A673 (cell line): ENCODE results near the gene MAST4. TPM values are rescaled to one million over a fixed set of nuclear protein-coding genes. Genes with fewer than 3 reads are reported as not detected.

Source experiments
- BruUV-seq: library from RNA; stranded (reverse); fragments of 400-500 nt; replicated peaks from 2 replicates; lab custom pipeline; 2021; lab: Mats Ljungman, UMichigan
- CTCF ChIA-PET: fragments of 300-600 bp; sonication (Branson Sonifier 250); formaldehyde crosslinking; loops from one replicate; lab custom pipeline; 2022; ENCODE audit warnings: antibody characterized with exemption; lab: Charles Lee
- POLR2A ChIA-PET: fragments of 300-600 bp; sonication (Branson Sonifier 250); formaldehyde crosslinking; loops from one replicate; lab custom pipeline; 2022; ENCODE audit warnings: antibody characterized with exemption; ENCODE audit not compliant: low non-redundant PET; lab: Charles Lee
- DNase-seq: peaks from one replicate; pipeline ENCODE4 v3.0.0-alpha.2; 2015; ENCODE audit warnings: low spot score
- H3K27ac ChIP-seq: fragments of 200-600 bp; sonication (generic); 2 replicates; pipeline ENCODE4 v1.5.1; 2016; ENCODE audit warnings: mixed run types, low read depth, mild to moderate bottlenecking, mixed read lengths, antibody characterized with exemption, low read length; ENCODE audit not compliant: poor library complexity, severe bottlenecking
- H3K27me3 ChIP-seq: fragments of 200-600 bp; sonication (generic); replicated peaks from 2 replicates; pipeline ENCODE4 v1.6.1; 2017; ENCODE audit warnings: mixed run types, low read depth, mild to moderate bottlenecking, mixed read lengths, antibody characterized with exemption, low read length; ENCODE audit not compliant: insufficient read depth, poor library complexity
- H3K36me3 ChIP-seq: fragments of 200-600 bp; sonication (generic); 2 replicates; pipeline ENCODE4 v1.6.1; 2016; ENCODE audit warnings: mixed run types, mild to moderate bottlenecking, mixed read lengths, antibody characterized with exemption, low read length; ENCODE audit not compliant: insufficient read depth, poor library complexity, severe bottlenecking
- H3K4me1 ChIP-seq: fragments of 200-600 bp; sonication (generic); 2 replicates; pipeline ENCODE4 v1.6.1; 2017; ENCODE audit warnings: mixed run types, mild to moderate bottlenecking, mixed read lengths, antibody characterized with exemption, low read length; ENCODE audit not compliant: insufficient read depth, poor library complexity, severe bottlenecking
- H3K4me3 ChIP-seq: fragments of 200-600 bp; sonication (generic); 2 replicates; pipeline ENCODE4 v1.5.1; 2016; ENCODE audit warnings: low read depth, mixed run types, mild to moderate bottlenecking, mixed read lengths, low read length; ENCODE audit not compliant: poor library complexity, severe bottlenecking
- H3K9me3 ChIP-seq: fragments of 200-600 bp; sonication (generic); 2 replicates; pipeline ENCODE4 v1.6.1; 2016; ENCODE audit warnings: mixed run types, low read depth, mild to moderate bottlenecking, mixed read lengths, antibody characterized with exemption, low read length; ENCODE audit not compliant: poor library complexity, severe bottlenecking
- CTCF ChIP-seq: fragments of 300-800, 200-600 bp; sonication (generic); conservative IDR thresholded peaks from 2 replicates; pipeline ENCODE4 v1.5.1; 2017; ENCODE audit warnings: low read depth, mild to moderate bottlenecking, antibody characterized with exemption, low read length, moderate library complexity, mixed read lengths
- EZH2 ChIP-seq: fragments of 200-600 bp; sonication (generic); IDR thresholded peaks from 2 replicates; pipeline ENCODE4 v1.6.1; 2017; ENCODE audit warnings: borderline replicate concordance, low read depth, mild to moderate bottlenecking, mixed read lengths, antibody characterized with exemption, low read length; ENCODE audit not compliant: poor library complexity, severe bottlenecking
- intact Hi-C: fragments of 100-400 bp; cut with micrococcal nuclease; formaldehyde crosslinking; loops from one replicate; pipeline ENCODE4 v1.10.0; 2022; ENCODE audit not compliant: unreplicated experiment
- total RNA-seq: library from RNA; stranded (reverse); gene quantifications from 2 replicates; pipeline ENCODE4 v1.2.3, GENCODE V29; 2021

Gene MAST4
- total RNA-seq, 1 experiment from 2014 or later: 4.5 TPM

- TF ChIP-seq EZH2 (no peak), CTCF (no peak)
- Histone ChIP-seq H3K27me3 (no peaks in the 10 kb centered on the region), H3K9me3 (no peaks in the 10 kb centered on the region), H3K36me3 (no peaks in the 10 kb centered on the region), H3K4me3 (no peak overlapping the region), H3K4me1 (no peaks in the 10 kb centered on the region), H3K27ac (no peak overlapping the region)
- ChIA-PET CTCF (no interaction called here), POLR2A (no interaction called here)
- intact Hi-C loops: no loop called here
- no TSS peak for BruUV-seq
- DNase-seq: no peak
These were observed 356.0 kb downstream of the MAST4 start for GRCh38 chr5:66952153-66952552.

- TF ChIP-seq CTCF (no peak), EZH2 (no peak)
- Histone ChIP-seq H3K4me1 (peaks cover 10% of the 10 kb centered on the region), H3K4me3 (no peak overlapping the region), H3K36me3 (no peaks in the 10 kb centered on the region), H3K9me3 (no peaks in the 10 kb centered on the region), H3K27me3 (no peaks in the 10 kb centered on the region), H3K27ac (no peak overlapping the region)
- intact Hi-C loops: no loop called here
- CTCF ChIA-PET: no interaction called here
- BruUV-seq: no TSS peak
- DNase-seq: no peak
- POLR2A ChIA-PET: no interaction called here
These were observed 360.2 kb downstream of the MAST4 start for GRCh38 chr5:66956439-66956838.

GRCh38 chr5:66958201-66958979, 362.2 kb downstream of the MAST4 start:
- BruUV-seq: no TSS peak
- peak; percentile 49 for DNase-seq
- CTCF ChIA-PET: no interaction called here
- H3K27me3 ChIP-seq: no peaks in the 10 kb centered on the region
- H3K4me1 ChIP-seq: peaks cover 10% of the 10 kb centered on the region
- intact Hi-C loops: no loop called here
- POLR2A ChIA-PET: no interaction called here
- TF ChIP-seq EZH2 (no peak), CTCF (no peak)
- H3K27ac ChIP-seq: no peak overlapping the region
- no peaks in the 10 kb centered on the region for H3K9me3 ChIP-seq
- H3K4me3 ChIP-seq: peak overlapping the region; percentile 39
- no peaks in the 10 kb centered on the region for H3K36me3 ChIP-seq
